ENCODE data around the gene PLEKHF1. TPM values are rescaled to one million over a fixed set of nuclear protein-coding genes. Genes with fewer than 3 reads are reported as not detected.

Gene PLEKHF1
- total and polyA plus RNA-seq, 2 of the 8 experiments (the other 6 are each of a cell fraction or from before 2014, with no cell fraction given) = 11.1 to 18.4 TPM

GRCh38 chr19:29683009-29683408 is 17.7 kb downstream of the PLEKHF1 start:
- Histone ChIP-seq H2BK12ac (ENCODE audit: low read depth, low read length) (no peak overlapping the region), H3K56ac (replicated peaks; ENCODE audit: insufficient read length, low read depth, low read length) (no peak overlapping the region), H2BK5ac (ENCODE audit: low read depth, low read length) (no peak overlapping the region), H4K5ac (ENCODE audit: insufficient read length, low read depth, low read length) (no peak overlapping the region), H3K27me3 (replicated peaks in 1 of 4; ENCODE audit: control insufficient read depth in 3 of 4, extremely low read depth in 1 of 4, insufficient read depth in 3 of 4, low read length in 3 of 4) (no peaks in the 10 kb centered on the region; a peak in 1 of 7 replicates), H3K79me1 (ENCODE audit: low read depth, low read length) (no peaks in the 10 kb centered on the region), H3K9me3 (ENCODE audit: insufficient read depth in 2 of 2, low read depth in 1 of 2, low read length in 1 of 2) (no peaks in the 10 kb centered on the region), H2AK5ac (ENCODE audit: low read depth, low read length) (no peak overlapping the region), H3K36me3 (ENCODE audit: control insufficient read depth in 2 of 4, insufficient read depth in 4 of 4, low read length in 3 of 4) (no peaks in the 10 kb centered on the region), H4K8ac (ENCODE audit: extremely low read depth, insufficient read depth, low read length) (no peak overlapping the region; the same call in 1 of the 2 replicates), H3K23me2 (ENCODE audit: low read depth, low read length) (no peaks in the 10 kb centered on the region), H3K27ac (ENCODE audit: low read depth, low read length) (no peak overlapping the region), H2BK120ac (replicated peaks; ENCODE audit: low read depth, low read length) (no peak overlapping the region), H2BK20ac (ENCODE audit: low read length) (no peak overlapping the region), H3K14ac (ENCODE audit: insufficient read length) (no peak overlapping the region), H3K4me1 (replicated peaks in 1 of 4; ENCODE audit: control insufficient read depth in 3 of 4, insufficient read depth in 4 of 4, low read length in 3 of 4) (peaks cover 0 to 4% (median 0%) of the 10 kb centered on the region in 4 experiments; a peak in 2 of 7 replicates), H3K4me3 (ENCODE audit: extremely low read depth in 1 of 4, insufficient read depth in 2 of 4, low read depth in 3 of 4, low read length in 4 of 4) (no peak overlapping the region), H4K91ac (replicated peaks; ENCODE audit: insufficient read length, low read length) (no peak overlapping the region), H2BK15ac (ENCODE audit: low read length) (no peak overlapping the region), H3K18ac (ENCODE audit: extremely low read depth, low read length) (no peak overlapping the region; the same call in 1 of the 2 replicates), H3K9ac (replicated peaks in 1 of 4; ENCODE audit: extremely low read depth in 1 of 4, low read depth in 3 of 4, low read length in 3 of 4) (no peak overlapping the region), H4K20me1 (replicated peaks in 1 of 2; ENCODE audit: control insufficient read depth in 1 of 2, insufficient read depth in 2 of 2, low read length in 2 of 2) (no peaks in the 10 kb centered on the region), H3K4me2 (ENCODE audit: insufficient read depth in 1 of 2, low read depth in 2 of 2, low read length in 2 of 2) (no peak overlapping the region), H2AFZ (ENCODE audit: low read length) (no peak overlapping the region), H3K4ac (replicated peaks; ENCODE audit: insufficient read length, low read depth, low read length) (no peak overlapping the region), H3K79me2 (ENCODE audit: control insufficient read depth in 1 of 2, insufficient read depth in 2 of 2, low read length in 2 of 2) (no peaks in the 10 kb centered on the region), H3K23ac (ENCODE audit: insufficient read length) (no peak overlapping the region)
- DNase-seq (ENCODE audit: low read depth in 1 of 2, low spot score in 2 of 2) (no peak), FAIRE-seq (no peak)
- ChIA-PET POLR2A (ENCODE audit: partially characterized antibody) (no interaction called here), CTCF (ENCODE audit: partially characterized antibody) (interaction anchor here (1.8 to 2.0 kb wide), 2 partner anchors 11 to 73 kb away, joined by 7 read pairs; no protein-coding TSS in a partner anchor)
- TF ChIP-seq SP1 (IDR thresholded peaks at IDR 0.05; ENCODE audit: low read depth, low read length) = no peak
- no peak for TF ChIP-seq BCL11A (IDR thresholded peaks at IDR 0.05; ENCODE audit: low read depth in 2 of 2, low read length in 2 of 2)
- 86% methylated on average over 10 of the region's 10 CpGs; no CpG with 5 or more reads in 1 of the 2 experiments for WGBS, 2 experiments (ENCODE audit: extremely low coverage in 1 of 2, insufficient coverage in 1 of 2, insufficient read length in 1 of 2, insufficient replicate concordance in 2 of 2, low coverage in 1 of 2, low lambda C conversion rate in 2 of 2, missing lambda C conversion rate in 1 of 2)

All from H1 (cell line).